CD4-positive, alpha-beta T cell treated with Interleukin-21 for 1 hour (primary cell): ENCODE results near the gene GNAO1.
"Not testable (repeated sequence)": the region's sequence is repeated elsewhere in the genome, so short reads cannot be mapped to it uniquely, and the experiment has no call there.

Experiments used
- DNase-seq: peaks from one replicate; pipeline ENCODE4 v3.0.0-alpha.2; 2020

Gene GNAO1

GRCh38 chr16:56369202-56369601 is 177.9 kb downstream of the GNAO1 start:
- no peak for DNase-seq

- no peak for DNase-seq
Observed at GRCh38 chr16:56370185-56370874, 179.0 kb downstream of the GNAO1 start.

DNA sequence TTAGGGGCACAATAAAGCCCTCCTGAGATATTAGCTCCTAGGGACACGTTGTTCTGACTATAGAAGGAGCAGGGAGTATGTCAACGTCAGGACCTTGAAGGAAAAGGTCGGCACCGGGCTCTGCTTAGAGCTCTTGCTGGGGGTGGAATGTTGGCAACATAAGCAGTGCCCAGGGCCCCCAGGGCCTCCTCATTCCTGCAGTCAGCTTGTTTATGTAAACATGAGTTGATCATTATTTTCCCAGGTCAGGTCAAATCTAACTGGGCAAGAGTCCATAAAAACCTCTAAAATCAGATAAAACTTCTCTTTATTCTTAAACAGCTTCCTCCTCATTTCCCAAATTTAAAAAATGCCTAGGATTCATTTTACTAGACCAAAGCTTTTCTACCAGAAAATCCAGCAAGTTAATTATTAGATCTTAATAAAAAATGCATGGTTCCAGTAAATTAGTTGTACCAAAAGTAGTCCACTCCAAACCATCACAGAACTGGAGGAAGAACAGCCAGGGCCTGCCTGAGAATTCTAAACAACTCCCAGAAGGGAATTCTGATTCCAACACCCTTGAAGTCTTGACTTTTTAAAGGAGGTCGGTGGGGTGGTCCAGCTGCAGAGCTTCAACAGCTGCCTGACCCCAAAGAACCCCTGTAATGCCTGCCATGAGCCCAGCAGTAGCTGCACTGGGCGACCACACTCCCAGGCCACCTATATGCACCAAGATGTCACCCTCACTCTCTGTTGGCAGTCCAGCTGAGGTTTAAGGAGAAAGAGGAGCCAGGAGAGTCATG is 179.8 kb downstream of the GNAO1 start:
- no peak for DNase-seq

- no peak for DNase-seq
Observed at GRCh38 chr16:56371660-56371937, 180.3 kb downstream of the GNAO1 start.

GRCh38 chr16:56372013-56372634 is 180.8 kb downstream of the GNAO1 start:
- DNase-seq = no peak

- no peak for DNase-seq
Observed at GRCh38 chr16:56373003-56373402, 181.7 kb downstream of the GNAO1 start.

DNA sequence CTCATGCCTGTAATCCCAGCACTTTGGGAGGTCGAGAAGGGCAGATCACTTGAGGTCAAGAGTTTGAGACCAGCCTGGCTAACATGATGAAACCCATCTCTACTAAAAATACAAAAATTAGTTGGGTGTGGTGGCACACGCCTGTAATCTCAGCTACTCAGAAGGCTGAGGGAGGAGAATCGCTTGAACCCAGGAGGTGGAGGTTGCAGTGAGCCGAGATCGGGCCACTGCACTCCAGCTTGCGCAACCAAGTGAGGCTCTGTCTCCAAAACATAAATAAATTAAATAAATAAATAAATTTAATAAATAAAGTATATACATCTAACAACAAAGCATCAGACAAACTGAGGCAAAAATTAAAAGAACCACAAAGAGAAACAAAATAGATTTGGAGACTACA is 184.5 kb downstream of the GNAO1 start:
- DNase-seq = not testable (repeated sequence)

- not testable (repeated sequence) for DNase-seq
Observed at GRCh38 chr16:56379044-56379443, 187.8 kb downstream of the GNAO1 start.

DNA sequence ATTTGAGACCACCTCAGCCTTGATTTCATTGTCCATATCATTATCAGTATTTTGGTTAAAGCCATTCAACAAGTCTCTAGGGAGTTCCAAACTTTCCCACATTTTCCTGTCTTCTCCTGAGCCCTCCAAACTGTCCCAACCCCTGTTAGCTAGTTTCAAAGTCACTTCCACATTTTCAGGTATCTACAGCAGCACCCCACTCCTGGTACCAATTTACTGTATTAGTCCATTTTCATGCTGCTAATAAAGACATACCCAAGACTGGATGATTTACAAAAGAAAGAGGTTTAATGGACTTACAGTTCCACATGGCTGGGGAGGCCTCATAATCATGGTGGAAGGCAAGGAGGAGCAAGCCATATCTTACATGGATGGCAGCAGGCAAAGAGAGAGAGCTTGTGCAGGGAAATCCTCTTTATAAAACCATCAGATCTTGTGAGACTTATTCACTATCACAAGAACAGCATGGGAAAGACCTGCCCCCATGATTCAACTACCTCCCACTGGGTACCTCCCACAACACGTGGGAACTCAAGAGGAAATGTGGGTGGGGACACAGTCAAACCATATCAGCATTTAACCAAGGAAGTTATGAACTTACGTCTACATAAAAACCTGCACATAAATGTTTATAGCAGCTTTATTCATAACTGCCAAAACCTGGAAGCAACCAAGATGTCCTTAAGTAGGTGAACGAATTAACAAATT is 189.6 kb downstream of the GNAO1 start:
- DNase-seq = not testable (repeated sequence)

- no peak for DNase-seq
Observed at GRCh38 chr16:56382459-56382858, 191.2 kb downstream of the GNAO1 start.

- DNase-seq = no peak
Observed at GRCh38 chr16:56382901-56383355, 191.6 kb downstream of the GNAO1 start.

GRCh38 chr16:56384074-56384721 is 192.9 kb downstream of the GNAO1 start:
- no peak for DNase-seq

GRCh38 chr16:56387396-56387795 is 196.1 kb downstream of the GNAO1 start:
- no peak for DNase-seq

- no peak for DNase-seq
Observed at GRCh38 chr16:56388209-56388608, 196.9 kb downstream of the GNAO1 start.

DNA sequence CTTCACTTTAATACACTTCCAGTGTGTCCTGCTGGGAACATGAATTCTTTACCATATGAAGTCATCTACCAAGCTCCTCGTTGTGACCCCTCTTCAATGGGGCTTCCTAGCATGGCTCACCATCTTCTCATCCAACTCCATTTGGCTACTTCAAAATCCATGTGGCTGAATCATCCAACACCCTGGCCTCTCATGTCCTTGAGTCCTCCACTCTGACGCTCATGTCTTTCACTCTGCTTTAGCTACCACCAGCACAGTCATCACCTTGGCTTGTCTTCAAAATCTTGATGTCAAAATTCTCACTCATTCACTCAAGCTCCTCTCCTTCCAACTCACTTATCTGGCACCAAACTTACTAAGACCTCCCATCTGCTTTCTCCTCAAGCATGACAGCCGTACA is 198.3 kb downstream of the GNAO1 start:
- DNase-seq = no peak

DNA sequence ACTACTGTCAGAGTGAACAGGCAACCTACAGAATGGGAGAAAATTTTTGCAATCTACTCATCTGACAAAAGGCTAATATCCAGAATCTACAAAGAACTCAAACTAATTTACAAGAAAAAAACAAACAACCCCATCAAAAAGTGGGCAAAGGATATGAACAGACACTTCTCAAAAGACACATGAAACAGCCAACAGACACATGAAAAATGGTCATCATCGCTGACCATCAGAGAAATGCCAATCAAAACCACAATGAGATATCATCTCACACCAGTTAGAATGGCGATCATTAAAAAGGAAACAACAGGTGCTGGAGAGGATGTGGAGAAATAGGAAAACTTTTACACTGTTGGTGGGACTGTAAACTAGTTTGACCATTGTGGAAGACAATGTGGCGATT is 205.4 kb downstream of the GNAO1 start:
- not testable (repeated sequence) for DNase-seq

DNA sequence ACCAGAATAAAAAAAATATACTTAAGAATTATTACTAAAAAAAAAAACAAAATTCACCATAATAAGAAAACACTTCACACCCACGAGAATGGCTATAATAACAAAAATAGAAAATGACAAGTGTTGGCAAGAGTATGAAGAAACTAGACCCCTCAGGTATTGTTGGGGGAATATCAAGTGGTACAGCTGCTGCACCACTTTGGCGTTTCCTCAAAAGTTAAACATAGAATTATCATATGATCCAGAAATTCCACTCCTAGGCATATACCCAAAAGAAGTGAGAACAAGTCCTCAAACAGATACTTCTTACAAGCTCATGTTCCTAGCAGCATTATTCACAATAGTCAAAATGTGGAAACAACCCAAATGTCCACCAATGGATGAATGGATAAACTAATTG is 207.8 kb downstream of the GNAO1 start:
- no peak for DNase-seq

DNA sequence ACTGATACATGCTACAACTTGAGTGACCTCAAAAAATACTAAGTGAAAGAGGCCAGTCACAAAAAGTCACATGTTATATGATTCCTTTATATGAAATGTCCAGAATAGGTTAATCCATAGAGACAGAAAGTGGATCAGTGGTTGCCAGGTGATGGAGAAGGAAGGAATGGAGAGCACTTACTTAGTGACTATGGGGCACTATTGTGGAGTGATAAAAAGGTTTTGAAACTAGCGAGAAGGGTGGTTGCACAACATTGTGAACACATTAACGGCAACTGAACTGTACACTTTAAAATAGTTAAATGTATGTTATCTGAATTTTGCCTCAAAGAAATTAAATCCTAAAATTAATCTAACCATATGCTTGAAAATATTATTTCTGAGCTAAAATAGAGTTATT is 208.2 kb downstream of the GNAO1 start:
- no peak for DNase-seq

- DNase-seq = no peak
Observed at GRCh38 chr16:56400458-56400857, 209.2 kb downstream of the GNAO1 start.

- no peak for DNase-seq
Observed at GRCh38 chr16:56401482-56401881, 210.2 kb downstream of the GNAO1 start.

GRCh38 chr16:56405977-56406672 is 214.8 kb downstream of the GNAO1 start:
- DNase-seq = no peak
